Osteoblast (primary cell): ENCODE measurements around the gene CYRIA. TPM values are rescaled to one million over a fixed set of nuclear protein-coding genes. Genes with fewer than 3 reads are reported as not detected.

Source experiments
- DNase-seq: peaks from one replicate; pipeline ENCODE4 v3.0.0; 2011; ENCODE audit warnings: low spot score, mixed read lengths; ENCODE audit not compliant: insufficient read length; ENCODE audit errors: missing footprints
- H2AFZ ChIP-seq: 2 replicates; pipeline ENCODE4 v1.6.0; 2011; ENCODE audit warnings: mild to moderate bottlenecking, low read length
- H3K27ac ChIP-seq: 2 replicates; pipeline ENCODE4 v1.5.1; 2011; ENCODE audit warnings: mild to moderate bottlenecking, low read depth, low read length, moderate library complexity
- H3K27me3 ChIP-seq: 2 replicates; pipeline ENCODE4 v1.6.0; 2012; ENCODE audit warnings: mild to moderate bottlenecking, control low read depth, inconsistent platforms, low read length, moderate library complexity; ENCODE audit not compliant: insufficient read depth
- H3K36me3 ChIP-seq: 2 replicates; pipeline ENCODE4 v1.5.1; 2011; ENCODE audit warnings: mild to moderate bottlenecking, low read length, control low read depth, moderate library complexity; ENCODE audit not compliant: insufficient read depth
- H3K4me1 ChIP-seq: 2 replicates; pipeline ENCODE4 v1.5.1; 2011; ENCODE audit warnings: mild to moderate bottlenecking, low read length, control low read depth, moderate library complexity; ENCODE audit not compliant: insufficient read depth
- H3K4me2 ChIP-seq: 2 replicates; pipeline ENCODE4 v1.6.0; 2011; ENCODE audit warnings: mild to moderate bottlenecking, low read length; ENCODE audit not compliant: insufficient read depth
- H3K4me3 ChIP-seq: fragments of 200-600 bp; sonication (generic); 3 replicates; pipeline ENCODE4 v1.5.1; 2012; ENCODE audit warnings: mild to moderate bottlenecking, low read length, inconsistent platforms; ENCODE audit not compliant: insufficient read depth
- H3K79me2 ChIP-seq: 2 replicates; pipeline ENCODE4 v1.6.0; 2012; ENCODE audit warnings: mild to moderate bottlenecking, low read length, control low read depth, inconsistent platforms; ENCODE audit not compliant: insufficient read depth
- H3K9me3 ChIP-seq: 2 replicates; pipeline ENCODE4 v1.5.1; 2011; ENCODE audit warnings: low read depth, low read length, control low read depth
- H4K20me1 ChIP-seq: 2 replicates; pipeline ENCODE4 v1.6.0; 2012; ENCODE audit warnings: mild to moderate bottlenecking, low read length, control low read depth; ENCODE audit not compliant: insufficient read depth
- total RNA-seq: library from RNA; depleted of rRNA; stranded (reverse); fragments of >200 nt; gene quantifications from 2 replicates; pipeline ENCODE4 v1.2.3, GENCODE V29; 2012
- TF ChIP-seq, protein P1 (sequence below): IDR thresholded peaks from 2 replicates; pipeline ENCODE4 v1.5.1; 2011; ENCODE audit warnings: mild to moderate bottlenecking, low read depth, low read length, moderate library complexity; ENCODE audit errors: extremely low read depth

CYRIA gene
- total RNA-seq, 1 donor, result 2.2 TPM

DNA sequence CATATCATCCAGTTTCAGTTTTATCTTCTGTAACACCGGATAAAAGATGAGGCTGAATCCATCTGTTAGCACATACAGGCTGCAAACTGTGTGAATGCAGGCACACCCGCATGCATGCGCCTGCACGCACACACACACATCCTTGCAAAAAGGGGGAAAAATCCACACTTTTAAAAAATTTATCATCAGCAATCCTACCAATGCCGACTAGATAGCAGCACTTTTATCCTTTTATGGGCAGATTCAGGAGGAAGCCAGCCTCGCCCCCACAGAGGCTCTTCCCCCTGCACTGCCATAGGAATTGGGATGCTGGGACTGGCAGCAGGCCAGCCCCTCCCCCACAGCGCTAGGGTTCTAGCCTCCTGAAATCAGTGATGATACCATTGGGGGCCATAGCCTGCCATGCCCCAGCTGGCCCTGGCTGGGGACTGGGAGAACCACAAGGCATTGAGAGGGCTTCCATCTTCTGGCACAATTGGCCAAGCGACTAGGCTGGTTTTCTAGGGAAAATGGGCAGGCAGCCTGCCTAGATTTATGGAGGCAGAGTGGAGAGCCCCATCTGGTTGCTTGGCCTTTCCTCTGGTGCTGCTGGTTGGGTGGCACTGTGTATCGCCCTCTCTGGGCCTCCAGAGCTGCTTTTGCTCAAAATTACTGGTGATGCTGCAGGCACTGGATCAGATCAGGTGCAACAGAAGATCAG lies 25.5 kb downstream of the CYRIA start:
- no peak overlapping the region for H3K4me2 ChIP-seq
- H3K27ac ChIP-seq, result no peak overlapping the region
- H3K4me3 ChIP-seq, result no peak overlapping the region
- no peaks in the 10 kb centered on the region for H3K79me2 ChIP-seq
- H2AFZ ChIP-seq, result no peak overlapping the region
- TF ChIP-seq, protein P1, sequence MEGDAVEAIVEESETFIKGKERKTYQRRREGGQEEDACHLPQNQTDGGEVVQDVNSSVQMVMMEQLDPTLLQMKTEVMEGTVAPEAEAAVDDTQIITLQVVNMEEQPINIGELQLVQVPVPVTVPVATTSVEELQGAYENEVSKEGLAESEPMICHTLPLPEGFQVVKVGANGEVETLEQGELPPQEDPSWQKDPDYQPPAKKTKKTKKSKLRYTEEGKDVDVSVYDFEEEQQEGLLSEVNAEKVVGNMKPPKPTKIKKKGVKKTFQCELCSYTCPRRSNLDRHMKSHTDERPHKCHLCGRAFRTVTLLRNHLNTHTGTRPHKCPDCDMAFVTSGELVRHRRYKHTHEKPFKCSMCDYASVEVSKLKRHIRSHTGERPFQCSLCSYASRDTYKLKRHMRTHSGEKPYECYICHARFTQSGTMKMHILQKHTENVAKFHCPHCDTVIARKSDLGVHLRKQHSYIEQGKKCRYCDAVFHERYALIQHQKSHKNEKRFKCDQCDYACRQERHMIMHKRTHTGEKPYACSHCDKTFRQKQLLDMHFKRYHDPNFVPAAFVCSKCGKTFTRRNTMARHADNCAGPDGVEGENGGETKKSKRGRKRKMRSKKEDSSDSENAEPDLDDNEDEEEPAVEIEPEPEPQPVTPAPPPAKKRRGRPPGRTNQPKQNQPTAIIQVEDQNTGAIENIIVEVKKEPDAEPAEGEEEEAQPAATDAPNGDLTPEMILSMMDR, result no peak
- peaks cover 18% of the 10 kb centered on the region for H3K4me1 ChIP-seq
- no peaks in the 10 kb centered on the region for H3K9me3 ChIP-seq
- no peaks in the 10 kb centered on the region for H3K27me3 ChIP-seq
- peak; percentile 85 for DNase-seq
- H3K36me3 ChIP-seq, result no peaks in the 10 kb centered on the region
- H4K20me1 ChIP-seq, result no peaks in the 10 kb centered on the region

DNA sequence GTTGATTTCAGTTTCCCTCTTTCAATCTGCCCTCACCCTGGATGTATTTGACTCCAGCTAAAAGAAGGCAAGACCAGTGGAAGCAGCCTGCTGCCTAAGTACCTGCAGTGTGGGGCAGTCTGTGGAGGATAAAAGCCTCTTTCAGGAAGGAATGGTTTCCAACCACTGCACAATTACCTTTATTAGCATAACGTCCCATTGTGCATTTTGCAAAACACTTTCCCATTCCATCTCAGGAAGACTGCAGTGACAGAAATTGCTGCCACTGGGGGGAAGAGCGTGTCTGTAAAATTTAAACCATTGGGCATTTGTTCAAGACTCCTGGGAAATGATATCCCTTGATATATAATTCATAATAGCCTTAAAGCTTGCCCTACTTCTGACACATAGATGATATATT lies 26.2 kb downstream of the CYRIA start:
- TF ChIP-seq, protein P1, result no peak
- Histone ChIP-seq H3K9me3 (no peaks in the 10 kb centered on the region), H3K79me2 (no peaks in the 10 kb centered on the region), H3K27me3 (no peaks in the 10 kb centered on the region), H3K4me3 (no peak overlapping the region), H3K4me1 (peaks cover 18% of the 10 kb centered on the region), H4K20me1 (no peaks in the 10 kb centered on the region), H3K27ac (no peak overlapping the region), H3K4me2 (no peak overlapping the region), H2AFZ (no peak overlapping the region), H3K36me3 (no peaks in the 10 kb centered on the region)
- DNase-seq, result no peak

DNA sequence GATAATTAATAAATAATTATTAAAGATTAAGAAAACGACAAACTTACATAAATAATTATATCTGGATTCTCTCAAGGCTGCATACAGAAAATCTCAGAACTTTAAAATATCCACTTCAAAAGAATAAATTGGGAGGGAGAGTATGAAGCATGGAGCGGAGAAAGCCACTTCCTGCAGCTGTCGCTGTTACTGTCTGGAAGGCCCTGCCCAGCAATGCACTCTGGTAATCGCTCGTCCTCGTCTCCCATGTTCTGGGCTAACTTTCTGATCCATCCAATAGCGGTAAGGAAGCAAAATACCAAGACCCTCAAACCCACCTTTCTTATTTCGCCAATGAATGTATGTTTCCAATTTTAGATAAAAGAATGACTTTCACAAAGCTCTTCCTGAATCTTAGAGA lies 26.7 kb downstream of the CYRIA start:
- Histone ChIP-seq H2AFZ (no peak overlapping the region), H3K9me3 (no peaks in the 10 kb centered on the region), H3K79me2 (no peaks in the 10 kb centered on the region), H3K27ac (no peak overlapping the region), H3K27me3 (no peaks in the 10 kb centered on the region), H3K4me2 (no peak overlapping the region), H4K20me1 (no peaks in the 10 kb centered on the region), H3K4me3 (no peak overlapping the region), H3K4me1 (peaks cover 20% of the 10 kb centered on the region), H3K36me3 (no peaks in the 10 kb centered on the region)
- no peak for DNase-seq
- TF ChIP-seq, protein P1, result no peak

DNA sequence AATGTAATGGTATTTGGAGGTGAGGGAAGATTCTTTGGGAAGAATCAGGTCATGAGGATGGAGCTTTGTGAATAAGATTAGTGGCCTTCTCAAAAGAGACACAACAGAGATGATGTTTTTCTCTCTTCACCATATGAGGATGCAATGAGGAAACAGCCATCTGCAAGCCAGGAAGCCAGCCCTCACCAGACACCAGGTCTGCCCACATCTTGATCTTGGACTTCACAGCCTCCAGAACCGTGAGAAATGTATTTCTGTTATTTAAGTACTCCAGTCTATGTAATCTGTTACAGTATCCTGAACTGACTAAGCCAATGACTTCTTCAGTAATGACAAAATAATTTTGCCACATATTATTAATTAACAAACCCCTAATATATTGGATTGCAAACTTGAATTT lies 28.3 kb downstream of the CYRIA start:
- H3K79me2 ChIP-seq, result no peaks in the 10 kb centered on the region
- H3K4me3 ChIP-seq, result no peak overlapping the region
- no peaks in the 10 kb centered on the region for H3K36me3 ChIP-seq
- H3K4me1 ChIP-seq, result peaks cover 25% of the 10 kb centered on the region
- no peak overlapping the region for H3K4me2 ChIP-seq
- H3K27me3 ChIP-seq, result no peaks in the 10 kb centered on the region
- no peaks in the 10 kb centered on the region for H3K9me3 ChIP-seq
- TF ChIP-seq, protein P1, result no peak
- H2AFZ ChIP-seq, result no peak overlapping the region
- H3K27ac ChIP-seq, result no peak overlapping the region
- no peak for DNase-seq
- H4K20me1 ChIP-seq, result no peaks in the 10 kb centered on the region
